ENCODE data around the gene GRK7.
"Not testable (repeated sequence)": the region's sequence is repeated elsewhere in the genome, so short reads cannot be mapped to it uniquely, and the experiment has no call there.

Gene GRK7

DNA sequence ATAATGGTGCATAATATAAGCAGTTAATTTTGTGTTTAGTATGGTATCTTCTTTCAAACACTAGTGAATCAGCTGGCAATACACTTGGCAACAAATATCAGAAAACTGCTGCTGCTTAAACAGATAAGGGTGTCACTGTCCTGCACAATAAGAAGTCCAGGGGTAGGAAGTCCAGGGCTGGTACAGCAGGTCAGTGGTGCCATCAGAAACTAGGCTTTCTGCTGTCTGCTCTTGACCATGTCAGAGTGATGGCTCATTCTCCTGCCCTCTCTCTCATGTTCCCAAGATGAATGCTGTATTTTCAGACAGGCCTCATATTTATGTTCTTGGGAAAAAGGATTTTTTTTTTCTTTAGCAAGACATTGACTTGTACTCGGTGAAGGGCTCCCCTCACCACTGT lies 9.2 kb upstream of the GRK7 start:
- DNase-seq (ENCODE audit: low spot score) = no peak

DNA sequence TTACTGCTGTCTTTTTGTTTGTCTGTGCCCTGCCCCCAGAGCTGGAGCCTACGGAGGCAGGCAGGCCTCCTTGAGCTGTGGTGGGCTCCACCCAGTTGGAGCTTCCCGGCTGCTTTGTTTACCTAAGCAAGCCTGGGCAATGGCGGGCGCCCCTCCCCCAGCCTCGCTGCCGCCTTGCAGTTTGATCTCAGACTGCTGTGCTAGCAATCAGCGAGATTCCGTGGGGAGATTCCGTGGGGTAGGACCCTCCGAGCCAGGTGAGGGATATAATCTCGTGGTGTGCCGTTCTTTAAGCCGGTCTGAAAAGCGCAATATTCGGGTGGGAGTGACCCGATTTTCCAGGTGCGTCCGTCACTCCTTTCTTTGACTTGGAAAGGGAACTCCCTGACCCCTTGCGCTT lies 656 bp upstream of the GRK7 start:
- DNase-seq (ENCODE audit: low spot score) = not testable (repeated sequence)

DNA sequence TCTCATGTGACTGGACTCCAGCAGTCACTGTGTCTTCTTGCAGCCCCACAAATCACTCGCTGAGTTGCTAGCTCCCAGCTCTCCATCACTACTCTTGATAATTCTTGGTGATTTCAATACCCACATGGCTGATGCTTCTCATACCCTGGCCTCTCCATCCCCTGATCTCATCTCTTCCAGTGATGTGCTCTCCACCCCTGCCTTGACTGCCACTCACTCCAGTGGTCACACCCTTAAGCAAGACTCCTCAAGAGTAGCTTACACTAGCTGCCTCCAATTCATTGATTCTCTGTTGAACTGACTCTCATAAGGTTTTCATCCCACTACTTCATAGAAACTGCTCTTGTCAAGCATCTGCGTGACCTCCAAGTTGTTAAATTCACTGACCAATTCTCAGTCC lies 837 bp downstream of the GRK7 start:
- no peak for DNase-seq (ENCODE audit: low spot score)

DNA sequence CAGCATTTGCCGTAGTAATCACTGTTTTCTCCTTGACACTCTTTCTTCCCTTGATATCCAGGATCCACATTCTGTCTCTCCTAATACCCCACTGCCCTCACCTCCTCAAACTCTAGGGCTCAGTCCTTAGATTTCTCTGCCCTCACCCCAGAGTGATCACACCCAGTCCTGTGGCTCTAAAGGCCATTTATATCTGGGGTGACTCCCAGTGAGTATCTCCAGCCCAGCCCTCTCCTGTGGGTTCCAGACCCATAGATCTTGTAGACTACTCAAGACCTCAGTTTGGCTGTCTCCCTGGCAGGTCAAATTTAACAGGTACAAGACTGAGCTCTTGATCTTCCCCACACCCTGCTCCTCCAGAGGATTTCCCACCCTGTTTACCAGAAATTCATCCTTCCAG lies 1.3 kb downstream of the GRK7 start:
- DNase-seq (ENCODE audit: low spot score) = no peak

DNA sequence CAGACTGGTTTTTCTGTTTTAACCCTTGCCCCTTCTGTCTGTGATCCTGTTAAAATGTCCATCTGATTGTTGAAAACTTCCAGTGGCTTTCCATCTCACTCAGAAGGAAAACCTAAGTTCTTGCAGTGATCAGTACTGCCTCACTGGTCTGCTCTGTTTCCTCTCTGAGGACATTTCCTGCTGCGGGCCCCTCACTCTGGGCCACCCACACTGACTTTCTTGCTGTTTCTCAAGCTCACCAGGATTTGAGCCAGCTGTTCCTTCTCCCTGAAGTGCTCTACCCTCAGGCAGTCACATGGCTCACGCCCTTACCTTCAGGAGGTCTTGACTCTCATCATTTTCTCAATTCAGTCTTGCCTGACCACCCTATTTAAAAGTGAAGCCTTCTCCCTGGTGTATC lies 1.8 kb downstream of the GRK7 start:
- no peak for DNase-seq (ENCODE audit: low spot score)

DNA sequence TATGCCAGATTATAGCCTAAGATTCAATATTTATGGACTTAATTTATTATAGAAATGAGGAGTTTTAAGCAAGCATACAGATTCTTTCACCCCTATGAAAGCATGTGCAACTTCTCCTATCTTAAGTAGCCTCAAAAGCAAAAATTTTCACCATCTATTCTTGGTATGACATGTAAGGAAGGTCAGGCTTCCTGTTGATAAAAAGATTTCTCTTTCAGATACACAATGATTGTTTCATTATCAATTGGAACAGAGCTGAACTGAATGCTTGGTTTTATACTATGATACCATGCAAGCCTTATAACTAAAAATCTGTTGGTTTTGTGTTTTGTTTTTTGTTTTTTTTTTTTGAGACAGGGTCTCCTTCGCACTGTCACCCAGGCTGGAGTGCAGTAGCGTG lies 3.9 kb downstream of the GRK7 start:
- no peak for DNase-seq (ENCODE audit: low spot score)

DNA sequence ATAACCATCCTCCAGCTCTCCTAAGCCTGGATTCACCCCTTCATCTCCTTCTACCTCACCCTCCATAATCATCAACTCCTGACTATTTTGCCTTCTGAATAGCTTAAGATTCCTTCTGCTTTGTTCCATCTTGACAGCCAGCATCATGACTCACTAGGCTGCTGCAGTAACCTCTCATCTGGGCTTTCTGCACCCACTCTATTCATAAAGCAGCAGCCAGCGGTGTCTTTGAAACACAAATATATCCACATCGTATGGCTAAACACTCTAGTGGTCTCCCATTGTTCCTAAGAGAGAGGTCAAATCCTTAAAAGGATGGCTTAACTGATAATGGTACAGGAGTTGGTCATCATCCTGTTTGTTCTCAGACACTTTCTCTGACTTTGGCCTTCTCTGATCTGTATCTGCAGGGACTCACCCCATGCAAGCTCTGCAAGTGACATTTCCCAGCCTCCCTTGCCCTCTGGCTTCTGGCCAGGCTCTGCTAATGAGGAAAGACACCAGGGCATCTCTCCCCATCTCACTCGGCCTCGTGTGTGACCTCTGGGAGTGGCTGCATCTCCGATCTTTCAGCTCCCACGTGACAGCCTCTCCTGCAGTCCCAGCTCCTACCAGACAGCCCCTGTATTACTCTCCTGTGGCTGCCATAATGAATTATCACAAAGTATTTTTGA lies 6.2 kb downstream of the GRK7 start:
- peak; percentile 96 for DNase-seq (ENCODE audit: low spot score)

DNA sequence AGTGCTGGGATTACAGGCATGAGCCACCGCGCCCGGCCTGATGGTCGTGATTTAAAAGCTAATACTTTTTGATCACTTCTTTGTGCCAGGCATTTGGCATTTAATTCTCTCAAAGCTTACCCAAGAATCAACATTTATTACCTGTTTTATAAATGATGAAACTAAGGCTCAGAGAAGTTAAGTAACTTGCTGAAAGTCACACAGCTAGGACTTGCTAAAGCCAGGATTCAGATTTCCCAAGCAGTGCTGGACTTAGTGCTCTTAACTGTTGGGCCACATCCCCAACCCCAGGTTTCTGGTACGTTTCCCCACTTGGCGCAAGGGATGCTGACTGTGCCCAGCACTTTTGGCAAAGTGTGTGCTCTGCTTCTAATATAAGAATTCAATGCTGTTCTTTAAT lies 10.5 kb downstream of the GRK7 start:
- DNase-seq (ENCODE audit: low spot score) = no peak

DNA sequence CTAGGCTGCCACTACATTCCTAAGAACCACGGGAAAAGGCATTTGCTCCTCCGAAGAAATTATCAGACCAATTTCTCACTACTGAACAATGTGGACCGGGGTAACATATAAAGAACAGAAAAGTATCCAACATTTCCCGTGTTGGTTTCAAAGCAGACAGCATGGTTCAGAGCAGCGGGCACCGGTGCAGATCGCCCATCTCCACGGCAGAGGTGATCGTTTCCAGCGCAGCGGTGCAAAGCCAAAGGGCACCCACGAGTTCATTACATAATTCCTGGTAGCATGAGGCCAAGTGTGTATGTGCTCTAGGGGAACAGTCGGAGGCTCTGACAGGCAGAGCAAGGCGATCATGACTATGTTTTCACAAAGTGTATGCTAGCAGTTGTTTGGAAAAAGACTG lies 13.2 kb downstream of the GRK7 start:
- no peak for DNase-seq (ENCODE audit: low spot score)

DNA sequence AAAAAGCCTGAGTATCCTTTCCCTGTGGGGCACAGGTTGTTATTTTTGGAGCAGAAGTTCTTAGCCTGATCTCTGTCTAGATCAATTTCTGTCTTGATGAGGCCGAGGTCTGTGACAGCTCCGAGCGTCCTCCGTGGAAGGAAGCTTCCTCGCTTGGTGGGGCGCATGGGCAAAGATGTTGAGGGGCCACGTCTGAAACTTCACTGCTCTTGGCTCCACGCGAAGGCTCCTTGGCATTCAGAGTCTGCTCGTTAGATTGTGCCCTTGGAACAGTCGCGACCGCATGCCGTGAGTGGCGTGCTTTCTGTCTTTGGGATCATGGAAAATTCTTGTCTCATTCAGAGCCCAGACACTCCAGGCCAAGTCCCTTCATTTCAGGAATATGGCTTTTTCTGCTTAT lies 13.7 kb downstream of the GRK7 start:
- no peak for DNase-seq (ENCODE audit: low spot score)

DNA sequence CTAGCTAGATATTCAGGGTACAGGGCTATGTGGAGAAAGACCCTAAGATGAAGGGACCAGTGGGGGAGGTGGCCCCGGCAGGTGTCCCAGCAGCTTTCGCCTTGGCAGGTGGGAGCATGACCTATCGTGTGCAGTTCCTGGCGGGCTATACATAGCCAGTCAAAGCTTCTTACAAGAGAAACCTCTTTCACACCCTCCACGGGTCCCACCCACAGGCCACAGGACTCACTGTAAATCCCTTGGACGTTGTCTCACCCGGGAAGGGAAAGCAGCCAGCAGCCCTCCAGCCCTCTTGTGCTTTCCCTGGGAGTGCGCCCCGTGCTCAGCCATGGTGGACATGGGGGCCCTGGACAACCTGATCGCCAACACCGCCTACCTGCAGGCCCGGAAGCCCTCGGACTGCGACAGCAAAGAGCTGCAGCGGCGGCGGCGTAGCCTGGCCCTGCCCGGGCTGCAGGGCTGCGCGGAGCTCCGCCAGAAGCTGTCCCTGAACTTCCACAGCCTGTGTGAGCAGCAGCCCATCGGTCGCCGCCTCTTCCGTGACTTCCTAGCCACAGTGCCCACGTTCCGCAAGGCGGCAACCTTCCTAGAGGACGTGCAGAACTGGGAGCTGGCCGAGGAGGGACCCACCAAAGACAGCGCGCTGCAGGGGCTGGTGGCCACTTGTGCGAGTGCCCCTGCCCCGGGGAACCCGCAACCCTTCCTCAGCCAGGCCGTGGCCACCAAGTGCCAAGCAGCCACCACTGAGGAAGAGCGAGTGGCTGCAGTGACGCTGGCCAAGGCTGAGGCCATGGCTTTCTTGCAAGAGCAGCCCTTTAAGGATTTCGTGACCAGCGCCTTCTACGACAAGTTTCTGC lies 15.0 kb downstream of the GRK7 start:
- no peak for DNase-seq (ENCODE audit: low spot score)

DNA sequence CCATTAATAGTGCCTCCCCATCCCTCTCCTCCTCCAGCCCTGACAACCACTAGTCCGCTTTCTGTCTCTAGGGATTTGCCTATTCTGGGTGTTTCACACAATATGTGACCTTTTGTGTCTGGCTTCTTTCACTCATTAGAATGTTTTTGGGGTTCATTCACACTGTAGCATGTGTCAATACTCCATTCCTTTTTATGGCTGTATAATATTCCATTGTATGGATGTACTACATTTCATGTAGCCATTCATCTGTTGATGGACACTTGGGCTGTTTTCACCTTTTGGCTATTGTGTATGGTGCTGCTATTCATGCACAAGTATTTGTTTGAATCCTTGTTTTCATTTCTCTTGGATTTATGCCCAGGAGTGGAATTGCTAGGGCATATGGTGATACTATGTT lies 16.5 kb downstream of the GRK7 start:
- DNase-seq (ENCODE audit: low spot score) = no peak

DNA sequence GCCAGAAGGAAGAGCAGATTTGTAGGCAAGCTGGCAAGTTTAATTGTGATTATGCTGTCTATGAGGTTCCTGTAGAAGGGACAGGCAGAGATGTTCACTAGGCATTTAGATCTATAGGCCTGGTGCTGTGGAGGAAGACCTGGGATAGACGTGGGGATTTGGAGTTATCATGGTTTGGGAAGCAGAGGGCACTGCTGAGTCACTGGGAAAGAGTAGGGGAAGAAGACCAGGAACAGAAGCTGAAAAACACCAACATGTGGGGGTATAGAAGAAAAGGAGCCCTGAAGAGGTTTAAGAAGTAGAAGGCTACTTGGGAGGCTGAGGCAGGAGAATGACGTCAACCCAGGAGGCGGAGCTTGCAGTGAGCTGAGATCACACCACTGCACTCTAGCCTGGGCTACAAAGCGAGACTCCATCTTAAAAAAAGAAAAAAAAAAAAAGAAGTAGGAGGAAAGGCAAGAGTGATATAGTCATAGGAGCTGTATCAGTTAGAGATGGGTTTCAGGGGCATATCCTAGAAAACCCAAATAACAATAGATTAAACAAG lies 19.3 kb downstream of the GRK7 start:
- no peak for DNase-seq (ENCODE audit: low spot score)

DNA sequence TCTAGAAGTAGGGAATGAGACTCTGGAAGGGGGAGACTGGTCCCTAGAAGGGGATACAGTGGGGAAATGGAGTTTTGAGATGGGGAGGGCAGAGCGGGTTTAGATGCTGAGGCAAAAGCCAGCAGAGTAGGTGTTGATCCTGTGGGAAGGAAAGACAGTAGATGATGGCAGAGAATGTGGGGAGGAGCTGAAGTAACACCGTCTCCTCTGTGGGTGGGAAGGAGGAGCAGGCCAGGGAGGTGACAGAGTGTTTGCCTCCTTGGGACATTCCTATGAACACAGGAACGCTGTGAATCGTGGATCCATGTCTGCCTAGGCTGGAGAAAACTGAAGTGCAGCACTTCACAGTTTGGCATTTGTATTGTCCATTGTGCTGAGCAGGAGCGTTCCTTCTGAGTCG lies 20.4 kb downstream of the GRK7 start:
- DNase-seq (ENCODE audit: low spot score) = no peak

DNA sequence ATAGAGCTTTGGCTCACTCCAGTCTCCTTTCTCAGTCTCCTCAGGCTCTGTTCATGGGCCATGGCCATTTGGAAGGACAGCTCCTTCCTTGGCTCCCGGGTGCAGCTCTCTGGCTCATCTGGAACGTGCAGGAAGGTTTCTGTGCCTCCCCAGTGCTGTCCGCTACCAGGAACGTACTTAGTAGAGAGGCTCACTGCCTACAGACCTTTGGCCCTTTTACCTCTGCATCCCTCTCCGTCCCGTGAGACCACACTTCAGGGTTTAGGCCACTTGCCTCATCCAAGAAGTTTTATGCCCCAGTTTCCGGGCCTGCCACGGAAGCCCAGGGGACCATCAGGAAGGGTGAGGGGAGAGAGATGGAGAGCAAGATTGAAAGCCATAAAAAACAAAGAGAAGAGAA lies 20.9 kb downstream of the GRK7 start:
- no peak for DNase-seq (ENCODE audit: low spot score)

DNA sequence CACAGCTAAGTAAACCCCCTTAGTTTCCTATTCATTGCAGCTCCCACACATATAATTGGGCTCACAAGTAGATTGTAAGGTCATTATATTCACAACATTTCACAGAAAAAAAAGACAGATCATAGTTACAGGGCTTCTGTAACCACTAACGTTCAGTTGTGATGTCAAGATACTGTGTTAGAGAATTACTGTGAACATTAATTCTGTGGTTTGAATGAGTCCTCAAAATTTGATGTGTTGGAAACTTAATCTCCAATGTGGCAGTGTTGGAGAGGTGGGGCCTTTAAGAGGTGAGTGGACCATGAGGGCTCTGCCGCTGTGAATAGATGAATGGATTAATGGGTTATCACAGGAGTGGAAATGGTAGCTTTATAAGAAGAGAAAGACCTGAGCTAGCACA lies 21.3 kb downstream of the GRK7 start:
- no peak for DNase-seq (ENCODE audit: low spot score)

DNA sequence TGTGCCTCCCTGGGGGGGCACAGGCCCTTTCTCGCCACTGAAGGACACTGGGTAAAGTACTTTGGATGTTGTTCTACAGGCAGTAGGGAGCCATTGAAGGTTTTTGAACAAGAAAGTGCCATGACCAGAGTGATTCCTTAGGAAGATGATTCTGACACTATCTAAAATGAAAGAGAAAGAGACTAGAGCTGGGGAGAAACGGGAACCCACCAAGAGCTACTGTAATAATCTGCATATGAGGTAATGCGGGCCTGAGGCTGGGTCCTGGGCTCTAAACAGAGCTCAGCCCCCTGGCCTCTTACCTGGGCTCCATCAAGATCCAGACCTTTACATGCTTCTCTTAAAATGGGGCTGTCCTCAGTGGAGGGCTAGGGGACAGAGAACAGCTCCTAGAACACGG lies 24.9 kb downstream of the GRK7 start:
- DNase-seq (ENCODE audit: low spot score) = no peak

DNA sequence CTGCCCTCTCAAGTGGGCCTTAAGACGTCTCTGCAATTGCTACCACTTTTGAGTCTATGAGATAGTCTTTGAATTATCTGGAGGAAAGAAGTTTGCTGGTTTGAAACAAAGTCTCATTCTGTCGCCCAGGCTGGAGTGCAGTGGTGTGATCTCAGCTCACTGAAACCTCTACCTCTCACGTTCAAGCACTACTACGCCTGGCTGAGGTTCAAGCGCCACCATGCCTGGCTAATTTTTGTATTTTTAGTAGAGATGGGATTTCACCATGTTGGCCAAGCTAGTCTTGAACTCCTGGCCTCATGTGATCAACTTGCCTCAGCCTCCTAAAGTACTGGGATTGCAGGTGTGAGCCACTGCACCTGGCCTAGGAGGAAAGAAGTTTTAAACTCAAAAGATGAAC lies 25.5 kb downstream of the GRK7 start:
- not testable (repeated sequence) for DNase-seq (ENCODE audit: low spot score)

DNA sequence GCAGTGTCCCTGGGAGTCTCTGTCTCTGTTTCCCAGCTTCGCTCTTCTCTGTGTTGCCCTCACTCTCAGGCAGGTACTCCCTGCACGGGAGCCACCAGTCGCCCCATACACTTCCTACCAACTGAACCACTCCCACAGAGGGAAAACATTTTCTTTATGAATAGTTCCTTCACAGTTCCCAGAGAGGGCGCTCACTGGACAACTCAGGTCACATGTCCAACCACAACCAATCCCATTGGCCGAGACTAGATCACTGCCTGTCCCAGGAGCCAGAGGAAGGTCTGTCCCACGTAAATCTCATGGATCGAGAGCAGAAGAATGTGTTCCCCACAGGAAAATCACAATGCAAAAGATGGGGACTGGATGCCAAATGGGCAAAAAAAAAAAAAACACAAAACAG lies 26.1 kb downstream of the GRK7 start:
- no peak for DNase-seq (ENCODE audit: low spot score)

DNA sequence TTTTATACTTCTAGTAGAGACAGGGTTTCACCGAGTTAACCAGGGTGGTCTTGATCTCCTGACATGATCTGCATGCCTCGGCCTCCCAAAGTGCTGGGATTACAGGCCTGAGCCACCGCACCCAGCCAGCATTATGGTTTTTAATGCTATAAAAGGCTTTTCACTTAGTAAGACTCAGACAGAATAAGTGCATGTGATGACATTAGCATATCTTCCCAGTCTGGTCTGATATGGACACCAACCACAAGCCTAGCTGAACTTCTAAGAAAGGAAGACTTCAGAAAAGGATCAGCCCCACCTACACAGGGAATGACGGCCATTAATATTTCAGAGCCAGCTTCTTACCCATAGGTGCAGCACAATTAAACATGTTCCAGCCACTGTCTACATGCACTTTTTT lies 27.0 kb downstream of the GRK7 start:
- DNase-seq (ENCODE audit: low spot score) = no peak

DNA sequence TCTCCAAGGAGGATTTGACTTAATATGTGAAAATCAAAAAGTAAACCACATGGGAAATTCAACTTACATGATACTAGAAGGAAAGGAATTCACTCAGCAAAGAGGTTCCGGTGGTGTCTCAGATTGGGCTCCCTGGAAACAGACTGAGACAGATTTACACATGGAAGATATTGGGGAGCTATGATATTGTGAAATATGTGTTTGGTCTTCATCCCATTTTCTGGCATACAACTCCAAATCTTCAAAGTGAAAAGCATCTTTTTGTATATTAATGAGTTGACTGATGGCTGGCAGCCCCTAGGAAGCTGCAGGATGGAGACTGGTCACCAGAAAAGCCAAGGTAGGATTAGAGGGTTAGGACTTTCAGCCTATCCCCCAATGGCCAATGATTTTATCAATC lies 29.3 kb downstream of the GRK7 start:
- DNase-seq (ENCODE audit: low spot score) = no peak

DNA sequence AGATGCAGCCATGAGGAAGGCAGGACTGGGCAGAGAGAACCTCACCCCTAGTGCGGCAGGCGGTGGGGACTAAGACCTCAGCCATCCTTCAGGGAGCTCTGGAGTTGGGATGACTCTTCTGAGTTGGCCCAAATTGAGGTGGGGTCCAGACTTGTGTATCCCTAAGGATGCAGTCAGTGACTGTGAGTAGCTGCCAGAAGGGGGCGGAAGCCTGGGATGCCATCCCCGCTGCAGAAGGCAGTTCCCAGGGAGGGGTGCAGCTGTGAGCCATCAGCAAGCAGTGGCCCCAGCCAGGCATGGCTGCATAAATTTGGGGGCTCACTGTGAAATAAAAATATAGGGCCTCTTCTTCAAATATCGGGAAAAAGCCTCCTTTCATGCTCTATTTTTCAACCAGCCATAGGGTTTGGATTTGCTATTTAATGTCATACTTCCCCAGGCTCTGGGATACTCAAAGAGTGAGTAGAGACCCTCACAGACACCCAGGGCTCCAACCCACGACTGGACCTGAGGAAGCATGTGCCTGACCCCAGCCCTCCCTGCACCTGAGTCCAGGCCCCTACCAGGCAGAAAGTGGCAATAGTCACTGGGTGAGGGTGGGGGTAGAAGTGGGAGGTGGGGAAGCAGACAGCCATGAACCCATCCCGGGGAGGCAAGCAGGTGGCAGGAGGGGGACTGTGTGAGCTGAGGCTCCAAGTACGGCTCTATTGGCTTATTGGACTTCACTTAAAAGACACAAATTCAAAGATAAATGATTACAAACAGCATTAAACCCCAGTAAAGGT lies 30.5 kb downstream of the GRK7 start:
- DNase-seq (ENCODE audit: low spot score) = no peak

All from SK-N-DZ (cell line).